Activated CD4-positive, alpha-beta T cell treated with anti-CD3 and anti-CD28 coated beads, Interleukin-2, amount 50 U/mL, for 24 hours (primary cell): ENCODE measurements around the gene DDX49.

Experiments used
- DNase-seq, 2 donors: peaks; one replicate each; pipeline ENCODE4 v3.0.0-alpha.2; 2020; ENCODE audit warnings: low read depth in 1 of 2, low spot score in 1 of 2

Gene DDX49

GRCh38 chr19:18919086-18919899 lies at the start of gene DDX49, which contains the start of gene COPE:
Gene DDX49, plus strand, starts transcription at chr19:18919715. Its CDS starts 27 bp downstream, at chr19:18919742.
Gene COPE, minus strand, starts transcription at chr19:18919387. Its CDS starts 39 bp downstream, at chr19:18919348.
- peak; percentile 93 to 97 for DNase-seq

GRCh38 chr19:18869781-18870530 lies 49.6 kb upstream of the DDX49 start:
- no peak for DNase-seq

- DNase-seq, result no peak
Measured at GRCh38 chr19:18870531-18871172, 48.9 kb upstream of the DDX49 start.

GRCh38 chr19:18871543-18871942 lies 48.0 kb upstream of the DDX49 start:
- no peak for DNase-seq

- DNase-seq, result no peak
Measured at GRCh38 chr19:18875726-18876125, 43.8 kb upstream of the DDX49 start.

GRCh38 chr19:18876865-18877264 lies 42.6 kb upstream of the DDX49 start:
- no peak for DNase-seq

GRCh38 chr19:18878058-18878797 lies 41.3 kb upstream of the DDX49 start:
- DNase-seq, result no peak

GRCh38 chr19:18878858-18879578 lies 40.5 kb upstream of the DDX49 start:
- DNase-seq, result no peak

- DNase-seq, result no peak
Measured at GRCh38 chr19:18879579-18880373, 39.7 kb upstream of the DDX49 start.

- DNase-seq, result no peak
Measured at GRCh38 chr19:18881491-18881890, 38.0 kb upstream of the DDX49 start.

- DNase-seq, result no peak
Measured at GRCh38 chr19:18883526-18884304, 35.8 kb upstream of the DDX49 start.

GRCh38 chr19:18886972-18887371 lies 32.5 kb upstream of the DDX49 start:
- no peak for DNase-seq

GRCh38 chr19:18889949-18890745 lies 29.4 kb upstream of the DDX49 start:
- DNase-seq, result no peak

- no peak for DNase-seq
Measured at GRCh38 chr19:18893587-18894253, 25.8 kb upstream of the DDX49 start.

GRCh38 chr19:18894254-18895037 lies 25.1 kb upstream of the DDX49 start:
- no peak for DNase-seq

- no peak for DNase-seq
Measured at GRCh38 chr19:18895038-18895823, 24.3 kb upstream of the DDX49 start.
